Keratinocyte (primary cell): ENCODE results near the gene GCSAM.

Experiments
- CTCF ChIP-seq, 3 experiments: IDR thresholded peaks in 1 of 3; conservative IDR thresholded peaks in 1 of 3; optimal IDR thresholded peaks in 1 of 3; 2 replicates in 2 of 3; 3 replicates in 1 of 3; pipeline versions ENCODE3 to v1.5.1; 2011; ENCODE audit warnings: low read length in 3 of 3, mild to moderate bottlenecking in 3 of 3, moderate library complexity in 2 of 3, control low read depth in 1 of 3, inconsistent platforms in 1 of 3; ENCODE audit not compliant: insufficient read depth in 2 of 3; ENCODE audit errors: extremely low read depth in 1 of 3
- EZH2 ChIP-seq: IDR thresholded peaks from one replicate; pipeline ENCODE4 v1.6.1; 2012; ENCODE audit warnings: inconsistent platforms, mild to moderate bottlenecking, low read length, moderate library complexity

- TF ChIP-seq CTCF (optimal IDR thresholded peaks at IDR 0.05 in 1 of 3, IDR thresholded peaks at IDR 0.05 in 1 of 3, conservative IDR thresholded peaks at IDR 0.05 in 1 of 3; ENCODE audit: extremely low read depth in 1 of 3, insufficient read depth in 2 of 3, low read length in 3 of 3) (no peak), EZH2 (no peak)
Measured at GRCh38 chr3:112089956-112090886, 42.8 kb downstream of the GCSAM start.
